GM18498 (cell line): ENCODE data around the gene FAR2.
"Not testable (repeated sequence)": the region's sequence is repeated elsewhere in the genome, so short reads cannot be mapped to it uniquely, and the experiment has no call there.

Experiments used
- ATAC-seq: cut with Tn5 transposase; IDR thresholded peaks from one replicate; pipeline ENCODE4 v1.9.1; 2021; ENCODE audit warnings: mild to moderate bottlenecking, moderate library complexity; ENCODE audit not compliant: unreplicated experiment

The FAR2 gene

DNA sequence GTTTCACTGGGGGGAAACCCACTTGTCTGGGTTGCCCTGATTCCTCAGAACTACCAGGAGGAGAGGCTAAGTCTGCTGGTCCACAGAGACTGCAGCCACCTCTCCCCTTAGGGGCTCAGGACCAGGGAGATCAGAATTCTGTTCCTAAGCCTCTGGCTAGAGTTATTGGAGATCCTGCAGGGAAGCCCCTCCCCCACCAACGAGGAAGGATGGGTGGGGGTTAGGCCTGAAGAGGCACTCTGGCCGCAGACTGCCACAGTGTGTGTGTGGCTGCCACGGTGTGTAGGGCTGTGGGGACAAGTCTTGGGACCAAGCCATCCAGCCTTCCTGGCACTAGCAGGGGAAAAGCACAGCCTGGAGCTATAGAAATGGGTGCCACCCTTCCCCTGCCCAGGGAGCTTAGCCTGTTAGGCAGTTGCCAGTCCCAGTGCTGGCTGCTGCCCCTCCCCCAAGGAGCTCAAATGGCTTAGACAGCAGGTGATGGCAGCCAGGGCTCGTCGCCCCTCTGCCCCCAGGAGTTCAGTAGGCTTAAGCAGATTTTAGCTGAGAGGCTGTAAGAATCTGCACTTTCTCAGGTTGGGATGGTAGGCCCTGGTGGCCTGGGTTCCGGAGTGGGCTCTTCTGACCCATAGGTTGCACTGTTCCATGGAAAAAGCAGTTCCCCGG is 124.2 kb downstream of the FAR2 start:
- ATAC-seq, result no peak

DNA sequence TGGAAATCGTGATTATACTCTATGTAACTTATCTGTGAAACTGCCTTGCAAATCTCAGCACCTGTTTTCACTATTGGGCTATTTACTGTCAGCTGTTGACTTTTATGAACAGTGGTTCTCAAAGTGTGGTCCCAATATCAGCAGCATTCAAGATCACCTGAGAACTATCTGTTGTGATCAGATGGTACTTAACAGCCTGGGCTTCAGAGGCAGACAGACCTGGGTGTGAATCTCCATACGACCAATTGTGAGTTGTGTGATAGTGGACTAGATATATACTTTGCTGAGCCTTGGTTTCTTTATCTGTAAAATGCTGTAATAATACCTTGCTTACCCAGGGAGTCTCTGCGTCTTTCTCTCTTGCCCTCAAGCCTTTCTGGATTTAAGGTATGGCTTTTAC is 126.8 kb downstream of the FAR2 start:
- no peak for ATAC-seq

DNA sequence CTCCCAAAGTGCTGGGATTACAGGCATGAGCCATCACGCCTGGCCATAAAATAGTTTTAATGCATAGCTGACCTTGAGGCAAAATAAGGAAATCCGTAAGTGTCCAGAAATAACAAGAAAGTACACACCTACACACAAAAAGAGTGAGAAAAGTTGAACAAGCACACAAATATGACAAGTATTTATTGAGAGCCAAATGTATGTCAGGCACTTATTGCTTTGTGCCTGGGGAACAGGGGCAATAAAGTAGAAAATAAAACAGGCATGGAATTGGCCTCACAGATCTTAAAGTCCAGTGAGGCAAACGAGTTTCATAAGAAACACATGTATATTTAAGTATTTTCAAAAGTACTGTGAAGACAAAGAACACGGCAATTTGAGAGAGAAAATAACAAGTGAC is 128.2 kb downstream of the FAR2 start:
- ATAC-seq, result no peak

DNA sequence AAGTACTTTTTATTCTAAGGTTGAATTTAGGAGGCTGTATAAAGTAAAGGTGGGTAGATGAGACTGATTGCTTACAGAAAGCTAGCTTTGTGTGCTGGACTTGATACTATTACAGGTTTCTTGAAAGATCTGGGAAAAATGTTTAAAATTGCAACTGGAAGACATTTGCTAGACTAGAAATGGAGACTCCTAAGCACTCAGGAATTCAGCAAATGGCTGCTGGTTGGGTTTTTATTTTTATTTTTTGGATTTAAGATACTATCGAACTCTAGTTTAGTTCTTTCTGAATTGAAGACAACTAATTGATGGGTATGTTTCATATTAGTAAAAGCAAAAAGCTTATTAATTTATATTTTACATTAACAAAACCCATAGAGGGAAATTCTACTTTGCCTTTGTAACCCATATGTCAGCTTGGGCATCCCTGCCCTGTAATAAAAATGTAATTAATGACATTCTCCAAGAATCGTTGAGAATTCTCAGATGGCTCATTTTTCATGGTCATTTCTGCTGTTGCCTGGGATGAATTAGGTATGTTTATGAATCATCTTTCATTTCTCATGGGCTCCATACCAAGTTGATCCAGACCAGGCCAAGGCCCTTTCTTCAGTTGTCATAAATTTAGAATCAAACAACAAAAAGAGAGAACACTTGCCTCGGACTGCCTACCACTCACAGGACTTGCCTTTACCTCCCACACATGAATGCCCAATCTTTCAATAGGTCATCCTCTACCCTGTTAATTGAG is 129.8 kb downstream of the FAR2 start:
- no peak for ATAC-seq

DNA sequence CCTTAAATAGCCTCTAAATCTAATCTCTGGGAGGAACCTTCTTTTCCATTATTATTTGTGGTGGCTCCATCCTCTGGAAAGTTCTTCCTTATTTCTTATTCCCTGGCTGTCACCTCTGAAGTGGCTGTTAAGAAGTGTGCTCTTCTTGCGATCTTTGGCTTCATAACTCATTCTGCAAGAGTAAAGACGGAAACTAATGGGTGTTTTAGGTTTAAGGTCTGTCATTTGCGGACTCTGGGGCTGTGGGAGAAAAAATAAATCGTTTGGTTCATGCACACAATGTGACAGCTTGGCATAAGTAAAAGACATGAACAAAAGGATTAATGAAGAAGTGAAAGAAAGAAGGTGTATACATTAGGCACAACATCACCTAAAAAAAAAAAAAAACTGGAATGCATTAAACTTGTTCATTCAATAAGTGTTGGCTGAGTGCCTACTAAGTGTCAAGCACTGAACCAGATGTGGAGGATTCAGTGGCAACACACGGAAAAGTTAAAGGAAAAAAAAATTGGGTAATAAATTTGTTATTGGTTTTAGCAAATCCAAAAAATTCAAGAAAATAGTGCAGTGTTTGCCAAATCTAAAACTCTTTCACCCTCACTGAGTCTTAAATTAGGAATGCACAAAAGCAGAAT is 132.4 kb downstream of the FAR2 start:
- ATAC-seq, result no peak

DNA sequence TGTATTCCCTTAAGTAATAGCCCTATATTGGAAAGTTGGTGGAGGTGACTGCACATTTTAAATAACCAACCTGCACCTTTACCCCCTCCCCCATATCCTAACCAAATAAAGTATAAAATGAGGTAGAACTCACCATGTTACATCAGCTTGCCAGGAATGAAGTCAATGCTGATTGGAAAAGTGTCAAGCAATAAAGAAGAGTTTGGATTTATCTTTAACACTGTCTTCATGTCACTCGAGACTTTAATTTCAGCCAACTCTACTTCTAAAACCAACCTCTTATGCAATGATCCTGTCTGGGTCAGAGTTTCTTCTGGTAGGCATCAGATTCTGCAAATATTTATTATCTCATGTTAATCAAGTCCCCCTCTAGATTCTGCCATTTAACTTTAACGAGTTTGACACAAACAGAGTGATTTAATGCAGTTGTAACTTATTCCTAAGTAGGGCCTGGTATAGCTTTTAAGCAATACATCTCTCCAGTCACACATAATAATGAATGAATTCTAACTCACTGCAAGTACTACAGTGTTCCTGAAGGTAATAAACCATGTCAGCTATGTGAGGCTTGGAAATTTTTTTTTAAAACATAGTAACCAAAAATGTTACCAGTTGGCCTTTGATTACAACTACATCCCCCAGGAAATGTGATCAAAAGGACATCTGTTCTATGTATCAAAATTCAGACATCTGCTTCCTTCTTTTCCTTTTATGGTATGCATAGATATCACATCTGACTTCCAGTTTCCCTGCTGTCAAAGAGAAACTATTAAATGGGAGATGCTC is 133.1 kb downstream of the FAR2 start:
- ATAC-seq, result no peak

DNA sequence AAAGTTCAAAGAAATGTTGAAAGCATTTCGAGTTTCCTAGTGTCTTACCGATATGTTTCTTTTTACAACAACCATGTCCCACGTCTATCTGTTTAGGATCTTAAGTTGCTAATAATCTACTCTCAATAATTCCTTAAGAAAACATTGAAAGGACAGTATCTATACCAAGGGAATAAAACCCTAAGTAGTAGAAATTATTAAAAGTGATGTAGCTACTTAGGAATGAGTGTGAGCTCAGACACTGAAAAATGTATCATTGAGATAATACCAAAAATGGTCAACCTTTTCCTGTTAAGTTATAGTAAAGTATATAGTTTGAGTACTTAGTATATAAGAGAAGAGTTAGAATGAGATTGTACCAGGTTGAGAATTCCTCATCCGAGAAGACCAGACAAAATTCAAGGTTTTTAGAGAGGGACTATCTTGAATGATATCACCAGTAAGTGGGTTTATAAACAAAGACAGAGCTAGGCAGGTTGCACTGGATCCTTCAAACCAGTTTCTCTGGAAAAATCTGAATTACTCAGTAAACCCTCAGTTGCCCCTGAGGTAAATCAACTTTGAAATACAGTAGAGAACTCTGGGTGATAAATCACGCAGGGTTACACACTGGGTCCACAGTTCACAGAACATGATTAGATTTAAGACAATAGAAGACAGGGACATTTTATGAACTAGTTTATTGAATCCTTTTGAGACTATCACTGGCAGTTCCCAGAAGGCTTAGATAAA is 135.1 kb downstream of the FAR2 start:
- no peak for ATAC-seq

DNA sequence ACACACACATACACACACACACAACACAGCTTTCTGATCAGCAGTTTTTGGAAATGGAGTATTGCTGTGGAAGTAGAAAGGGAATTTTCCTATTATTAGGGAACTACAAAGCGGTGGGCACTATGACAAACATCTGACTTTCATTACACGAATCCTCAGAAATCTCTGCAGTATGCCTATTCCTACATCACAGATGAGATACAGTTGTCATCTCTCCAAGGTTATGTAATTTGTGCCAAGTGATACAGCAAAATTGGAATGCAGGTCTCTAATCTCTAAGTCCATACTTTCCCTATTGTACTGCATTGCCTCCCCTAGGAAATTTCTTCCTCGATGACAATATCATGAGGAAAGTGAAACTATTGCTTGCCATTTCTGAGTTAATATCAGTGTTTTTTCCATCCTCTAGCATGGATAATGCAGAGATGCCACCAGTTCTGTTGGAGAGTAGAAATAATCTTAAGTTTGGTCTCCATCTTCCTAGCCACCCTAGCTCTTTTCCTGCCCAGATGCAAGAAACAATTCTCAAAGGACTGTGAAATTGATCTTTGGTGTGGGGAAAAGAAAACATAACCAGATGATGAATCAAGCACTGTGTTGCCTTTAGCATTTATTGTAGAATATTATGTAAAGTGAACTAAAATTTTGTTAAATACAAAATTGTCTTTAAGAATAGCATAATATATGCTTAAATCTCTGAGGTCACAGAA is 137.2 kb downstream of the FAR2 start:
- no peak for ATAC-seq

DNA sequence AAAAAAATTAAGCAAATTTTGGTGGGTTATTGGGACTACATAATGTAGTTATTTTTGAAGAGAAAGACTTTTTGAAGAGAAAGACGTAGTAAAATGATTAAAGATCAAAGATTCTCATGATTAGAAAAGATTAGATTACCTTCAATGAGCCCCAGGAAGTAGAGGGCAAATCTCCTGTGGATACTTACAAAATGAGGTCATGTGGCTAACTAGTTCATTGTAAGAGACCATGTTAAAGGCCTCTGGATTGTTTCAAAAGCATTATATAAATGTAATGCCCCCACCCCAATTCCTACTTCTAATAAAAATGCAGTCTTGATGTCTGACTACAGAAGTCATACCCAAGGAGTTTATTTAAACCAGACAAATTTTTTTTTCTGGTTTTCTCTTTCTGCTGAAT is 138.5 kb downstream of the FAR2 start:
- no peak for ATAC-seq

DNA sequence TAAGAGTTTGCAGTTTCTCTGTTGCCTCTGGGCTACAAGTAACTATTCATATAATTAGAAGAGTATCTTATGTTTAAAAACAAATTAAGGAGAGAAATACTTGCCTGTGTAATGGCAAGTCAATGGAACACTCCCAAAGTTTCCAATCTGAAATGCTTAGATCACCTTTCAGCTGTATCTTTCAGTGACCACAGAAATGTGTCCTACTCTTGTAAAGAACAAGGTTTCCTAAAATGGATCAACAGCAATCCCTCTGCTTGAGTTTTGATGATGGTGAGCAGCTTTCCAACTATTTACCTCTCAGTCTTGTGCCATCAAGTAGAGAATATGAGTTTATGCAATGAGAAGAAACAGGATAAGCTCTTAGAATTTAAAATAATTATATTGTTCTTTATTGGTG is 139.0 kb downstream of the FAR2 start:
- ATAC-seq, result no peak

DNA sequence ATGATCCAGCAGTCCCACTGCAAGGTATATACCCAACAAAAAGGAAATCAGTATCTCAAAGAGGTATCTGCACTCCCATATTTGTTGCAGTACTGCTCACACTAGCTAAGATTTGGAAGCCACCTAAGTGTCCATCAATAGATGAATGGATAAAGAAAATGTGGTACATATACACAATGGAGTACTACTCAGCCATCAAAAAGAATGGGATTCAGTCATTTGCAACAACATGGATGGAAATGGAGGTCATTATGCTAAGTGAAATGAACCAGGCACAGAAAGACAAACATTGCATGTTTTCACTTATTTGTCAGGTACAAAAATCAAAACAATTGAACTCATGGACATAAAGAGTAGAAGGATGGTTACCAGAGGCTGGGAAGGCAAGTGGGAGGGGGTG is 141.4 kb downstream of the FAR2 start:
- ATAC-seq, result not testable (repeated sequence)

DNA sequence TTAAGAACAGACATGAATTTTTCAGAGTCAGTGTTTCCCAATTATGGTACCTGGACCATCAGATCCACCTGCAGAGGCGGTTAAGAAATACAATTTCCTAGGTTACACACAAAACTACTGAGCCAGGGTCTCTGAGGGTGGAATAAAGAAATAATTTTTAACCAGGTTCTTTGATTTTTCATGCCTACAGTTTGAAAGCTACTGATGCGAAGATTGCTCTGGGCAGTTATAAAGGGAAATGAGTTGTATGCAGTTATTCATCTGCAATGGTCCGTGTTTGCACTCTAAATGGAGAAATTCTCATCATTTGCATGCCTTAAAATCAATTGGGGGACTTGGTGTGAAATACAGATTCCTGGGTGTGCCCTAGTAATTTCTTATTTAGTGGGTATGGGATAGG is 142.1 kb downstream of the FAR2 start:
- ATAC-seq, result no peak

DNA sequence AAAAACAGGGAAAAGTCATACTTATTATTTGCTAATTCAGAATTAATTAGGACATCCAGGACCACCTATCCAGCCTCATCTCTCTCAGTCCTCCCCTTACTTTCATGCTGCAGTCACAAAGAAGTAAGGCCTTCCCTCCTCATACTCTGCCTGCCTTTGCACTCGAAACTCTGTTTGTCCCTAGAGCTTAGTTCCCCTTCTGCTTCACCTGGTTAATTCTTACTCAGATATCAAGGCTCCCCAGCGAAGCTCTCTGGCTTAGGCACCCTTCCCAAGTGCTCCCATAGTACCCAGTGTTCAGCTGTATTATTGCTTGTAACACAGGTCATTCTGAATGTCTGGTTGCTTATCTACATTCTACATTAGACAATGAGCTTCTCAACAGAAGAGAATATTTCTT is 150.6 kb downstream of the FAR2 start:
- no peak for ATAC-seq

DNA sequence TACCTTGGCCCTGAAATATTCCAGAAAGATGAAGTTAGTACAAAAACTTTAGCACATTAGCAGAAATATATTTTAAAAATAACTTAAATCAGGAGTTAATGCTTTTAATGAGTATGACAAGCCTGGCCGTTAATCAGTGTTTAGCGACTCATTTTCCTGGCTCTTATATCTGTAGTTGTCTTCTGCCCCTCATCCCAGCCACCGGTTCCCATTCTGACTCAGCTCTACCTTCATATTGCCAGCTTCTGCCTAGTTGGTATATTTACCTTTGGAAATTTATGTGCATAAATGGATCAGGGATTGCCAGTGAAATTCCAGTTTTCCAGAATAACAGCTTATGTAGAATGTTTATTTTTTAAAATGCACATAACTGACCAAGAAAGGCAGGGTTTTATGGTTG is 152.0 kb downstream of the FAR2 start:
- ATAC-seq, result no peak

DNA sequence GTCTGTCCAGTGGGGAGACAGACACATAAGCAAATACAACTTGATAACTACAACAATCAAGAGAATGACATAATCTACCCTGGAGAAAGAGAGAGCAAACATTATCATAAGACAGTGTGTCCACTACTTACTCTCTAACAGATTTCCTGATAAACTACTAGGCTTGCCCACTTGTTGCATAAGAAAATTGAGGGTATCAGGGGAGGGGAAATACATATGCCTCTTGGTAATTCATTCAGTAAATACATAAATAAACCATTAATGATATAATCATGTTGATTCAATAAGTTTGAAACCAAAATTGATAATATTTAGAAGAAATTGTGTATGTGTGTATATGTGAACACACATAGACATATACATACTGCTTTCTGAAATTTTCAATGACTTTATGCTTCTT is 155.3 kb downstream of the FAR2 start:
- no peak for ATAC-seq

DNA sequence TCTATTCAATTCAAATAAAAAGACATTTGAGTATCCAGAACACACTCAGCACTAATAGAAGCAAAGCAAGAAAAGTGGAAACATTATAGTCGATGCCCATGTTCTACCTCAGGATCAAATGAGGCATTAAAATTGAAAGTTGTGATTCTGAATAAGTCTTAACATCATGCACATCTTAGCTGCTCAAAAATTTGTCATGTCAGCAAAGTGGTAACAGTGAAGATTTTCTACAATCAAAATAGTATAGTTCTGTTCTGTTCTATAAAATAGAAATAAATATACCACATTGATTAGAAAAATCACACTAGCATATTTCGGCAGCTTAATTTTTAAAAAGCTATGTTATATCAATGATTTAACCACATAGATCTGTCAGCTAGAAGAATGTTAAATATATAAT is 157.2 kb downstream of the FAR2 start:
- ATAC-seq, result no peak

DNA sequence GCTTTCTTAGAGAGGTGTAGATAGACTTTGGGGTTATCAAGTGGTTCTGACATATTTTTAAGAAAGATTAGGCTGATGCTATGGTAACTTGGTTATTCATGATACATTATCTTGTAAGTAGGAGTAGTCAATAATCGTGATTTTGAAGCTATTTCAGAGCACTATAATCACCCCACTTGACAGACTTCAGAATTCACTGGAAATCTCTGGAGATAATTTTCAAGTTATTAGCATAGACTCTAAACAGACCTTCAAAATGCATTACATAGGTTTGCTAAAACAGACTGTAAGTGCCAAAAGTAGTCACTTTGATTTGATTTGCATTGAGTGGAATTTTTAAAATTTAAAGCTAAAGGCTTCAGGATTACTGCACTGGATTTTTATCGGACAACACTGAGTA is 157.6 kb downstream of the FAR2 start:
- ATAC-seq, result no peak

DNA sequence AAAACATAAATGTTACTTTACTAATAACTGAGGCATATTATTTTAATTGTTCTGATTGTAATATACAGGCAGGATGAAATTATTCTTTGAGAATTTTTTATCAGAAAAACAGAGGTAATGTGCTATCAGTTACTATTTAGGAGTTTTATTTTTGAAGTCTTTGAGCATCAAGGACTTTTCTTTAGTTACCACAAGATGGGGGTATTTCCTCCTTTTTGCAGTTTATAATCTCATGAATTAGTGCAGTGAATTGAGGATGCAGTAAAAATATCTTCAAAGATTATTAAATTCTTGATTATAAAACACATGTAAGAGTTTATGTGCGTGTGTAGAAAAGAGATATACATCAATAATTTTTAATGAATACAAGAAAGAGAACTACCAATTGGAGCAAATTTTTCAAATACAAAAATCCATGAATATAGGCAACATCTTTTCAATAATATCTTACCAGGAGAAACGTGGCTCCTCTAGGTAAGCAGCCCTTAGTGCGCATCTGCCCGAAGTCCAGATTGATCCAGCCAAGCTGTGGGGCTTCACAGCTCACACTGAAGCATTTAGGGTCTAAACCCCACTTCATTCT is 160.3 kb downstream of the FAR2 start:
- ATAC-seq, result no peak

DNA sequence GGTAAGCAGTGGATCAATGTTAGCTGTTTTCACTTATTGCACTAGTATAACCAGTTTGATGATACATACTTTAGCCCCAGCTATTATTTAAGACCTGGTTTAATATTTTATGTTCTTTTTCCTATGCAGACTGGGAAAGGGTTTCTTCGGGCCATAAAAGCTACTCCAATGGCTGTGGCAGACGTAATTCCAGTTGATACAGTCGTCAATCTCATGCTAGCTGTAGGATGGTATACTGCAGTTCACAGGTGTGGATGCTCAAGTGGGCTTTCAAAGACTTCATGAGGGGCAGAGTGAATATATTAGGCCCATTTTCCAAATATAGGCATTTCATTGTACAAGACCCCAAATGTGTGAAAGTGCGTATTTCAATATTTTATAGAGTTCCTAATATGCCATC is 161.8 kb downstream of the FAR2 start:
- ATAC-seq, result no peak

DNA sequence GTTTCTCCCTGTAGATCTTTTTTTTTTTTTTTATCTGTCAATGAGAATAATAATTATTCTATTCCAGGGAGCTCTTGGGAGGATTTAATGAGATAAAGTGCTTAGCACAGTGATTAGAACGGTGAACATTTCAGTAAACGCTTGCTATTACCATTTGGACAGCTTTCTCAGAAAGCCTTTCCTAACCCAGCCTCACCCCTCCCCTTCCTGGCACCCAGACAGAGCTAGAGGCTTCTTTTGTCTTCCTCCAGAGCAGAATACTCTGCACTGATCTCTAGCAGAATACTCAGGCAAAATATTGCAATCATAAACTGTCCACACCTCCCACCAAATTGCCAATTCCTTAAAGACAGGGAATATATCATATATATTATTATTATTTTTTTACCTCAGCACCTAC is 165.3 kb downstream of the FAR2 start:
- no peak for ATAC-seq
